ENCODE data around the gene ARF6.
"Not testable (repeated sequence)": the region's sequence is repeated elsewhere in the genome, so short reads cannot be mapped to it uniquely, and the experiment has no call there.

The ARF6 gene

DNA sequence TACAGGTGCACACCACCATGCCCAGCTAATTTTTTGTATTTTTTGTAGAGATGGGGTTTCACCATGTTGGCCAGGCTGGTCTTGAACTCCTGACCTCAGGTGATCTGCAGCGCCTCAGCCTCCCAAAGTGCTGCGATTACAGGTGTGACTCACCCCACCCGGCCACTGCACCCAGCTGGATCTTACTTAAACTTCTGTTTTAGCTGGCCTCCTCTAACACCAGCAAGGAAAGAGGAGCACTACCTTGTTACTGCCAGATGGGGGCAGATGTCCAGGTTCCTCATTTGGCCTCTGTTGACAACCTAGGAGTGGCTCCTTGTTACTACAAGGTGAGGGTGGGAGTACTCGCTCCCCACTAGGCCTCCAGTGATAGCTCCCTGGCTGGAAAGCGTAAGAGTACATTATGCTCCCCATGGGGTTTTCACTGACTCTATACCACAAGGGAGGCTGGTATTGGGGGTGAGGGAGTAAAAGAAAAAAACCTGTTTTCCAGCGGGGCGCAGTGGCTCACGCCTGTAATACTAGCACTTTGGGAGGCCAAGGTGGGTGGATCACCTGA lies 13.2 kb upstream of the ARF6 start:
- peak; percentile 64 for DNase-seq

DNA sequence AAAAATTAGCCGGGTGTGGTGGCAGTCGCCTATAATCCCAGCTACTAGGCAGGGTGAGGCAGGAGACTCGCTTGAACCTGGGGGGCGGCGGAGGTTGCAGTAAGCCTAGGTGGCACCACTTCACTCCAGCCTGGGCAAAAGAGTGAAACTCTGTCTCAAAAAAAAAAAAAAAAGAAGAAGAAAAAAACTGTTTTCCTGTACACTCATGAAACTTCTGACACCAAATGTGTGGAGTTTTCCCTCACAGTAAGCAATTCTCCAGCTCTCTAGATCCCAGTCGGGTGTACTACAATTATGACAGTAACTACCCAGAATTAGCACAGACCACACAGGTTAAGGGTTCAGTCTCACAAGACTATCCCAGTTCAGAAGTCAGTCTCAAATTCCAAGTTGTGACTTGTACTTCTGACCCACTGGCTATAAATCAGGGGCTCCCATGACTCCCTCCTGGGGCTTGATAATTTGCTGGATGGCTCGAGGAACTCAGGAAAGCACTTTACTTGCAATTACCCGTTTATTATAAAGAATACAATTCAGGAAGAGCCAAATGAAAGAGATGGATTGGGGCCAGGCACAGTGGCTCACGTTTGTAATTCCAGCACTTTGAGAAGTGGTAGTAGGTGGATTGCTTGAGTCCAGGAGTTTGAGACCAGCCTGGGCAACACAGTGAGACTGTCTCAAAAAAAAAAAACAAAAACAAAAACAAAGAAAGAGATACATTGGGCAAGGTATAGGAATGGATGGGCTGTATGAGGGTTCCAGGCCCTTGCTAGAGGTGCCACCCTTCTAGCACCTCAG lies 12.4 kb upstream of the ARF6 start:
- DNase-seq = peak; percentile 49

DNA sequence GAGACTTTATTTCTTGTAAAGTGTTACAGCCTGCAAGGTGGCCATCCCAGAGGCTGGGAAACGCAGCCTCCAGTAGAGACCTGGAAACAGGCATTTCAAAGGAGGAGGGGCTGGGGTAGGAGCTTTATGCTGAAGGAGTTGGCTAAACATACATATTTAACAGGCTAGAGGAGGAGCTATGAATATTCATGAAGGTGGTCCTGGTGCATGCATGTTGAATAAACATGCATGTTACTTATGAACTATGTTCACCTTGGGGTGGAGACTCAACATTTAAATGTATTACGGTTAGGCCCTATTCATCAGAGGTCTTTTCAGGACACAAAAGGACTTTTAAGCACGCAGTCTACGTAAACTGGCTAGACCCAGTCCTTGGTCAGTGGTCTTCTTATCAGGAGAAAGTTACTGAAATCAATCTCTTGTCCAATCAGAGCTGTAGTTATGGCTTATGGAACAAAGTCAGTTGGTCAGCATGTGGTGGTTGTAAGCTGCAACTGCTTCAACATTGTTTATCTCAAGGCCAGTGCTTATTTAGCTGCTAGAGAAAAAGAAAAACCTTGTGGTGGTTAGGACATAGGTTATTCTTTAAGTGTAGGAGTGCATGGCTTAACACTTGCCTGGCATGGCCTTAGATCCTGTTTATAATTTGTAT lies 11.4 kb upstream of the ARF6 start:
- no peak for DNase-seq

GRCh38 chr14:49882826-49883694 lies 9.8 kb upstream of the ARF6 start:
- DNase-seq = no peak

- peak; percentile 21 for DNase-seq
These were observed 6.4 kb upstream of the ARF6 start for GRCh38 chr14:49886523-49886922.

- no peak for DNase-seq
These were observed 4.6 kb upstream of the ARF6 start for GRCh38 chr14:49888293-49888692.

DNA sequence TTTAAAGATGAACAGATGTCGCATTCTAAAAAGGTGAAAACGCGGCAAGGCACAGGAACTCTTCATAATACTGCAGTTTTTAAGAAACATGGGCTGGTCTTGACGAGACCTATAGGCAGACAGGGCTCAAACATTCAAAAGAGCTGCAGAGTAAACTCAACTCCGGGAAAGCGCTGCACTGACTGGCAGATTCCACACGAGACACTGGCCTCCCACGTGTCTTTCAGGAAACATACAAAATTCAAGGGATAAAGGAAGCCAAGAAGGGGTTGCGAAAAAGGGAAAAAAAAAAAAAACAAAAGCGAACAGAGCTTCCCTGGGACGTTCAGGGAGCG lies 614 bp upstream of the ARF6 start:
- peak; percentile 56 for DNase-seq

DNA sequence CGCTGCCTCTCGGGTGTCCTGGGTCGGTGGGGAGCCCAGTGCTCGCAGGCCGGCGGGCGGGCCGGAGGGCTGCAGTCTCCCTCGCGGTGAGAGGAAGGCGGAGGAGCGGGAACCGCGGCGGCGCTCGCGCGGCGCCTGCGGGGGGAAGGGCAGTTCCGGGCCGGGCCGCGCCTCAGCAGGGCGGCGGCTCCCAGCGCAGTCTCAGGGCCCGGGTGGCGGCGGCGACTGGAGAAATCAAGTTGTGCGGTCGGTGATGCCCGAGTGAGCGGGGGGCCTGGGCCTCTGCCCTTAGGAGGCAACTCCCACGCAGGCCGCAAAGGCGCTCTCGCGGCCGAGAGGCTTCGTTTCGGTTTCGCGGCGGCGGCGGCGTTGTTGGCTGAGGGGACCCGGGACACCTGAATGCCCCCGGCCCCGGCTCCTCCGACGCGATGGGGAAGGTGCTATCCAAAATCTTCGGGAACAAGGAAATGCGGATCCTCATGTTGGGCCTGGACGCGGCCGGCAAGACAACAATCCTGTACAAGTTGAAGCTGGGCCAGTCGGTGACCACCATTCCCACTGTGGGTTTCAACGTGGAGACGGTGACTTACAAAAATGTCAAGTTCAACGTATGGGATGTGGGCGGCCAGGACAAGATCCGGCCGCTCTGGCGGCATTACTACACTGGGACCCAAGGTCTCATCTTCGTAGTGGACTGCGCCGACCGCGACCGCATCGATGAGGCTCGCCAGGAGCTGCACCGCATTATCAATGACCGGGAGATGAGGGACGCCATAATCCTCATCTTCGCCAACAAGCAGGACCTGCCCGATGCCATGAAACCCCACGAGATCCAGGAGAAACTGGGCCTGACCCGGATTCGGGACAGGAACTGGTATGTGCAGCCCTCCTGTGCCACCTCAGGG lies 679 bp downstream of the ARF6 start:
- DNase-seq = peak; percentile 75

- not testable (repeated sequence) for DNase-seq
These were observed 1.6 kb downstream of the ARF6 start for GRCh38 chr14:49894214-49895107.

GRCh38 chr14:49895480-49895879 lies 2.6 kb downstream of the ARF6 start:
- no peak for DNase-seq

DNA sequence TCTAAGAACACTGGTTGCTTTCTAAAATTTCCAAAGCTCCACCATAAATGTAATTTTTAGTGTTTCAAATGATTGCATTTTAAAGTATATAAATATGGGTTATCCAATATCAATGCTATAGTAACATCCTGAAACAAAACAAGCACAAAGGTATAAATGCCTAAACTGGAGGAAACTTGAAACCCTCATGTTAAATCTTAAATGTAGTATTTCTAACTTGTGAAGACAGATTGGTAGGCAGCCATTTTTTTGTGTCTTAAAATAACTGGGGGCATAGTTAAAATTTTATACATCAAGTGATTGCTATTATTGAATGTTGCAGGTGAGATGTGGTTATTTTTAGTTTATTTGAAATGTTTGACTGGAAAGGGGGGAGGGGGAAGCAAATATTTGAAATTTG lies 3.4 kb downstream of the ARF6 start:
- not testable (repeated sequence) for DNase-seq

GRCh38 chr14:49896966-49897365 lies 4.1 kb downstream of the ARF6 start:
- DNase-seq = no peak

DNA sequence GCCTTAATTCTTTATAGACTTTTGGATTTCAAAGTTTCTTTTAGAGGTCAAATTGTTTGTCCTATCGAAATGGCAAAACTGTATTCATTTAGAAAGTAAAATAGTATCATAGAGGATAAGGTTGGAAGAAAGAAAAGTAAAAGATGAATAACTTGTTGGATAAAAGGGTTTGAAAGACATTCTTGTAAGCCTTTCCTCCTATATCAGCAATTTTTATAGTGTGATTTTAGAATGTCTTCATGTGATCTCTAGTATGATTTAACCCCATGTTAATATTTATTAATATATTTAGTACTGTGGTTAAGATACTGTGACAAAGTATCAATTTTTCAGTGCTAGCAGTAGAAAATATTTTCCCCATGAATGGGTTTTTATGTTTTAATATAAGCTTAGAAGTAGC lies 4.5 kb downstream of the ARF6 start:
- DNase-seq = no peak

GRCh38 chr14:49897965-49898364 lies 5.1 kb downstream of the ARF6 start:
- DNase-seq = no peak

- no peak for DNase-seq
These were observed 5.6 kb downstream of the ARF6 start for GRCh38 chr14:49898485-49898884.

DNA sequence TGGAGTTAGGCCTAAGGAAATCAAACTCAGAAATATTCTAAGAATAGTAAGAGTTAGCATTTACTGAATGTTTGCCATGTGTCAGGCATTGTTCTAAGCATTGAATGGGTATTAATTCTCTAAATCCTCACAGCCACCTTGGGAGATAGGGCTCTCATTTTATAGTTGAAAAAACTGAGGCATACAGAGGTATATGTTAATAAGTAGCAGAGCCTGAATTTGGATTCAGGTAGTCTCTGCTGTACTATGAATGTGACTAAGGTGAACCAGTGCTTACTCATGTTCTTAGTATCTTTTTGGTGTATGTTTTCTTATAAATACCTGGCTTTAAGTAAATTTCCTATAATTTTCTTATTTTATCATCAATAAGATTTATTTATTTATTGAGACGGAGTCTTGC lies 8.1 kb downstream of the ARF6 start:
- no peak for DNase-seq

- DNase-seq = not testable (repeated sequence)
These were observed 9.9 kb downstream of the ARF6 start for GRCh38 chr14:49902679-49903246.

- no peak for DNase-seq
These were observed 11.4 kb downstream of the ARF6 start for GRCh38 chr14:49904270-49904669.

- DNase-seq = no peak
These were observed 13.1 kb downstream of the ARF6 start for GRCh38 chr14:49905989-49906388.

GRCh38 chr14:49907186-49907585 lies 14.3 kb downstream of the ARF6 start:
- DNase-seq = no peak

DNA sequence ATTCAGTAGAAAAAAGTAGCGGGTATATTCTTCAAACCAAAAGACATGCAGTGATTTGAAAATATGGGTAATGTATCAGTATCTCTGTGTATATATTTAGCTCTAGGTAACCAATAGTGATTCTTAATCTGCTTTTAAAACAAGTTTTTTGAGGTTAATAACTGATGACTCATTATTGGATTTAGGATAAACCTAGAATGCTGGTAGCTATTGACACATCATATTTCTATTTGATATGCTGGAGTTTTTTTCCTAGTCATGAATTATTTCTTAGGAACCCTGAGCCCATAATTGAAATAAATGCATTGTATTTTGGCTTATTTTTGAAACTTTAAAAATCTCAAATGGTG lies 15.5 kb downstream of the ARF6 start:
- no peak for DNase-seq

All from CD4-positive, alpha-beta T cell treated with Interleukin-17A for 4 hours (primary cell).